Gastrocnemius medialis (tissue), 4 donors: Measurements from ENCODE around the gene ARHGAP15.

Experiments used
- POLR2A ChIP-seq, 2 donors: fragments of 450-650 bp; IDR thresholded peaks; one replicate each; pipeline ENCODE4 v1.6.1; 2017; ENCODE audit warnings: antibody characterized with exemption in 2 of 2, mild to moderate bottlenecking in 2 of 2, moderate library complexity in 2 of 2
- TF ChIP-seq, protein P1 (sequence below), 5 experiments: fragments of 450-650 bp in 3 of 5; fragments of 200-600 bp in 2 of 5; sonication (generic) in 2 of 5; IDR thresholded peaks in 4 of 5; conservative IDR thresholded peaks in 1 of 5; 1 replicate in 4 of 5; 2 replicates in 1 of 5; pipeline ENCODE4 v1.5.1; 2016 to 2019; ENCODE audit warnings: antibody characterized with exemption in 5 of 5, mild to moderate bottlenecking in 3 of 5, moderate library complexity in 3 of 5

DNA sequence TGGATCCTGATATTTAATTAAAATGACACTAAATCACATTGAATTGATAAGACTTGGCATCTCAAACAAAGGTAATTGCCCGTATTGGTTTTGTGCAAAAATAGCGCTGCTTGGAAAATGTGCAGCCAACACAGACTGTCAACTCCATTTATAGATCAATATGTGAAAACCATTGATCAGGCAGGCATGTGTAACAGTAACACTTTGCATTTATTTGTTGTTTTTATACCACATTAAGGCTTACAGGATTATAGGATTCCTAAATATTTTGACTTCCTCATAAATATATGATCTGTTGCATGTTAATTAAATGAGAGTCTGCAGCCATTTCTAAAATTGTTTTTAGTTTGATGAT is 30.2 kb downstream of the ARHGAP15 start:
- TF ChIP-seq POLR2A (IDR thresholded peaks at IDR 0.05), result no peak
- TF ChIP-seq, protein P1, sequence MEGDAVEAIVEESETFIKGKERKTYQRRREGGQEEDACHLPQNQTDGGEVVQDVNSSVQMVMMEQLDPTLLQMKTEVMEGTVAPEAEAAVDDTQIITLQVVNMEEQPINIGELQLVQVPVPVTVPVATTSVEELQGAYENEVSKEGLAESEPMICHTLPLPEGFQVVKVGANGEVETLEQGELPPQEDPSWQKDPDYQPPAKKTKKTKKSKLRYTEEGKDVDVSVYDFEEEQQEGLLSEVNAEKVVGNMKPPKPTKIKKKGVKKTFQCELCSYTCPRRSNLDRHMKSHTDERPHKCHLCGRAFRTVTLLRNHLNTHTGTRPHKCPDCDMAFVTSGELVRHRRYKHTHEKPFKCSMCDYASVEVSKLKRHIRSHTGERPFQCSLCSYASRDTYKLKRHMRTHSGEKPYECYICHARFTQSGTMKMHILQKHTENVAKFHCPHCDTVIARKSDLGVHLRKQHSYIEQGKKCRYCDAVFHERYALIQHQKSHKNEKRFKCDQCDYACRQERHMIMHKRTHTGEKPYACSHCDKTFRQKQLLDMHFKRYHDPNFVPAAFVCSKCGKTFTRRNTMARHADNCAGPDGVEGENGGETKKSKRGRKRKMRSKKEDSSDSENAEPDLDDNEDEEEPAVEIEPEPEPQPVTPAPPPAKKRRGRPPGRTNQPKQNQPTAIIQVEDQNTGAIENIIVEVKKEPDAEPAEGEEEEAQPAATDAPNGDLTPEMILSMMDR (IDR thresholded peaks at IDR 0.05 in 4 of 5, conservative IDR thresholded peaks at IDR 0.05 in 1 of 5), result no peak
